ENCODE measurements around the gene EID3.
"Not testable (repeated sequence)": the region's sequence is repeated elsewhere in the genome, so short reads cannot be mapped to it uniquely, and the experiment has no call there.

GRCh38 chr12:104328278-104328677, 24.7 kb downstream of the EID3 start:
- TF ChIP-seq, protein P1, sequence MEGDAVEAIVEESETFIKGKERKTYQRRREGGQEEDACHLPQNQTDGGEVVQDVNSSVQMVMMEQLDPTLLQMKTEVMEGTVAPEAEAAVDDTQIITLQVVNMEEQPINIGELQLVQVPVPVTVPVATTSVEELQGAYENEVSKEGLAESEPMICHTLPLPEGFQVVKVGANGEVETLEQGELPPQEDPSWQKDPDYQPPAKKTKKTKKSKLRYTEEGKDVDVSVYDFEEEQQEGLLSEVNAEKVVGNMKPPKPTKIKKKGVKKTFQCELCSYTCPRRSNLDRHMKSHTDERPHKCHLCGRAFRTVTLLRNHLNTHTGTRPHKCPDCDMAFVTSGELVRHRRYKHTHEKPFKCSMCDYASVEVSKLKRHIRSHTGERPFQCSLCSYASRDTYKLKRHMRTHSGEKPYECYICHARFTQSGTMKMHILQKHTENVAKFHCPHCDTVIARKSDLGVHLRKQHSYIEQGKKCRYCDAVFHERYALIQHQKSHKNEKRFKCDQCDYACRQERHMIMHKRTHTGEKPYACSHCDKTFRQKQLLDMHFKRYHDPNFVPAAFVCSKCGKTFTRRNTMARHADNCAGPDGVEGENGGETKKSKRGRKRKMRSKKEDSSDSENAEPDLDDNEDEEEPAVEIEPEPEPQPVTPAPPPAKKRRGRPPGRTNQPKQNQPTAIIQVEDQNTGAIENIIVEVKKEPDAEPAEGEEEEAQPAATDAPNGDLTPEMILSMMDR (IDR thresholded peaks at IDR 0.05): not testable (repeated sequence)
- not testable (repeated sequence) for TF ChIP-seq POLR2AphosphoS5, POLR2A, EP300 (IDR thresholded peaks at IDR 0.05)
